Neural progenitor cell (in vitro differentiated cells): ENCODE data around the gene SLCO2B1. TPM values are rescaled to one million over a fixed set of nuclear protein-coding genes. Genes with fewer than 3 reads are reported as not detected.

Source experiments
- DNase-seq: peaks from one replicate; pipeline ENCODE4 v3.0.0-alpha.2; 2016; ENCODE audit warnings: low spot score
- H2AFZ ChIP-seq: fragments of 200-600 bp; sonication (generic); replicated peaks from 2 replicates; pipeline ENCODE4 v1.6.1; 2016; ENCODE audit warnings: antibody characterized with exemption
- H3F3A ChIP-seq: fragments of 200-600 bp; sonication (generic); 2 replicates; pipeline ENCODE4 v1.6.1; 2016; ENCODE audit warnings: antibody characterized with exemption, low read depth
- H3K27ac ChIP-seq: fragments of 200-600 bp; sonication (generic); 2 replicates; pipeline ENCODE4 v1.5.1; 2016; ENCODE audit warnings: mild to moderate bottlenecking
- H3K27me3 ChIP-seq: fragments of 200-600 bp; sonication (generic); 2 replicates; pipeline ENCODE4 v1.6.1; 2016; ENCODE audit warnings: mild to moderate bottlenecking, moderate library complexity
- H3K36me3 ChIP-seq: fragments of 200-600 bp; sonication (generic); 2 replicates; pipeline ENCODE4 v1.5.1; 2016
- H3K4me1 ChIP-seq: fragments of 200-600 bp; sonication (generic); 2 replicates; pipeline ENCODE4 v1.6.1; 2016; ENCODE audit warnings: mixed run types
- H3K4me2 ChIP-seq: fragments of 200-600 bp; sonication (generic); 2 replicates; pipeline ENCODE4 v1.6.1; 2016
- H3K4me3 ChIP-seq: fragments of 200-600 bp; sonication (generic); 2 replicates; pipeline ENCODE4 v1.5.1; 2016
- H3K79me2 ChIP-seq: fragments of 200-600 bp; sonication (generic); 2 replicates; pipeline ENCODE4 v1.6.1; 2016; ENCODE audit warnings: low read depth
- H3K9ac ChIP-seq: fragments of 200-600 bp; sonication (generic); 2 replicates; pipeline ENCODE4 v1.6.1; 2016
- H3K9me3 ChIP-seq: fragments of 200-600 bp; sonication (generic); 2 replicates; pipeline ENCODE4 v1.5.1; 2016; ENCODE audit warnings: low read depth
- H4K20me1 ChIP-seq: fragments of 200-600 bp; sonication (generic); 2 replicates; pipeline ENCODE4 v1.6.1; 2016; ENCODE audit warnings: low read depth
- H3K27ac Mint-ChIP-seq: 3 replicates; pipeline ENCODE4 v1.8.0; 2021; ENCODE audit warnings: mixed read lengths
- H3K27me3 Mint-ChIP-seq: 2 replicates; pipeline ENCODE4 v1.8.0; 2022; ENCODE audit warnings: low read depth, mild to moderate bottlenecking, inconsistent platforms, moderate library complexity, mixed read lengths; ENCODE audit not compliant: insufficient read depth
- H3K36me3 Mint-ChIP-seq: 3 replicates; pipeline ENCODE4 v1.8.0; 2021; ENCODE audit warnings: mixed read lengths
- H3K4me1 Mint-ChIP-seq: 3 replicates; pipeline ENCODE4 v1.8.0; 2021; ENCODE audit warnings: mixed read lengths
- H3K4me3 Mint-ChIP-seq: 3 replicates; pipeline ENCODE4 v1.8.0; 2021; ENCODE audit warnings: mild to moderate bottlenecking, moderate library complexity, mixed read lengths
- H3K9me3 Mint-ChIP-seq: 3 replicates; pipeline ENCODE4 v1.8.0; 2020; ENCODE audit warnings: mixed read lengths
- CTCF ChIP-seq: fragments of 200-600 bp; sonication (generic); IDR thresholded peaks from 2 replicates; pipeline ENCODE4 v1.5.1; 2017; ENCODE audit warnings: antibody characterized with exemption, mild to moderate bottlenecking
- EZH2 ChIP-seq: fragments of 200-600 bp; sonication (generic); IDR thresholded peaks from 2 replicates; pipeline ENCODE4 v1.6.1; 2017; ENCODE audit warnings: antibody characterized with exemption, mild to moderate bottlenecking, moderate library complexity
- EZH2phosphoT487 ChIP-seq: fragments of 200-600 bp; sonication (generic); IDR thresholded peaks from 2 replicates; pipeline ENCODE4 v1.6.1; 2017; ENCODE audit warnings: antibody characterized with exemption
- total RNA-seq: library from RNA; depleted of rRNA; stranded (reverse); fragments of >200 nt; gene quantifications from 2 replicates; pipeline ENCODE4 v1.2.3, GENCODE V29; 2015; ENCODE audit warnings: low replicate concordance

SLCO2B1 gene
- total RNA-seq, 1 donor from 2014 or later, result 0.07 TPM

- H3K27me3 ChIP-seq, result no peaks in the 10 kb centered on the region
- H3K4me1 Mint-ChIP-seq, result no peaks in the 10 kb centered on the region
- no peaks in the 10 kb centered on the region for H3K36me3 Mint-ChIP-seq
- TF ChIP-seq EZH2 (no peak), EZH2phosphoT487 (no peak), CTCF (no peak)
- no peak overlapping the region for H2AFZ ChIP-seq
- no peaks in the 10 kb centered on the region for H3F3A ChIP-seq
- H3K27ac ChIP-seq, result no peak overlapping the region
- H4K20me1 ChIP-seq, result no peaks in the 10 kb centered on the region
- no peak overlapping the region for H3K9ac ChIP-seq
- H3K79me2 ChIP-seq, result no peaks in the 10 kb centered on the region
- no peak overlapping the region for H3K4me3 Mint-ChIP-seq
- no peak overlapping the region for H3K27ac Mint-ChIP-seq
- no peaks in the 10 kb centered on the region for H3K36me3 ChIP-seq
- DNase-seq, result no peak
- H3K4me3 ChIP-seq, result no peak overlapping the region
- H3K9me3 Mint-ChIP-seq, result peaks cover 5% of the 10 kb centered on the region
- no peaks in the 10 kb centered on the region for H3K9me3 ChIP-seq
- no peak overlapping the region for H3K4me2 ChIP-seq
- H3K4me1 ChIP-seq, result no peaks in the 10 kb centered on the region
- H3K27me3 Mint-ChIP-seq, result peaks cover 2% of the 10 kb centered on the region
Observed at GRCh38 chr11:75254326-75254725, 103.4 kb downstream of the SLCO2B1 start.

Other genes starting within 250 kb of the SLCO2B1 start
- 3.9 and 9.7 TPM in 2 replicates for gene XRRA1, start 202.0 kb upstream of the SLCO2B1 start, total RNA-seq
- gene SPCS2, start 201.8 kb upstream of the SLCO2B1 start, total RNA-seq, result 66.9 and 100 TPM in 2 replicates
- gene NEU3, start 162.2 kb upstream of the SLCO2B1 start, total RNA-seq, result 12.4 and 17.9 TPM in 2 replicates
- 0.22 TPM in 1 of 2 replicates, not detected in the other for gene OR2AT4, start 54.2 kb upstream of the SLCO2B1 start, total RNA-seq
- gene TPBGL, start 89.7 kb downstream of the SLCO2B1 start, total RNA-seq, result not detected in 2 replicates
- gene ARRB1, start 200.6 kb downstream of the SLCO2B1 start, total RNA-seq, result 1.0 and 1.8 TPM in 2 replicates
- 1,927 and 1,962 TPM in 2 replicates for gene RPS3, start 248.4 kb downstream of the SLCO2B1 start, total RNA-seq